22Rv1 (cell line): ENCODE measurements around the gene JUN.

ENCODE experiments used
- H3K27ac ChIP-seq: fragments of 450-650 bp; 2 replicates; pipeline ENCODE4 v1.5.1; 2017
- ZFX ChIP-seq: fragments of 450-650 bp; IDR thresholded peaks from 2 replicates; pipeline ENCODE4 v1.6.1; 2017; ENCODE audit warnings: antibody characterized with exemption, borderline replicate concordance
- TF ChIP-seq, protein P1 (sequence below): fragments of 450-650 bp; IDR thresholded peaks from 2 replicates; pipeline ENCODE4 v1.5.1; 2017; ENCODE audit warnings: mild to moderate bottlenecking

The JUN gene

DNA sequence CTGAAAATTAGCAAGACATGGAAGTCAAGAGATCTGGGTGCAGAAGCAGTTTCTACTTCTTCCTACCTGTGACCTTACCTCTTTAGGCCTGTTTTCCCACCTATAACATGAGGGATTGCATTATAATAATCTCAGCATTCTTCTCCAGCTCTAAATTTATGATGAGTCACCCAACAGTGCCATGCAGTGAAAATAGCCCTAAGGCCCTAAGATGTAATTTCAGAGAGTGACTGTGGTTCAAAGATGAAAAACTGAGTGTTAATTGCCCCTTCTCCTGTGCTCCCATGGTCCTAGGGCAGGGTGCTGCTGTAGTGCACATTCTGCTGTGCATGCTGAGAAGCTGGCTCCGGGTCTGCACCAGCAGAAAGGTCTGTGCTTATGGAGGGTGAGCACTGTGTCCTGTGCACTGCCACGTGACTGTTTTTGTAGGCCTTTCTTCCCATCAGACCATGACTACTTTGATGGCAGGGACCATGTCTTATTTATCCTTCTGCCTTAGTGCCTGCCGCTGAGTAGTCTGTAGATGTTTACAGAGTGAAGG is 29.7 kb downstream of the JUN start:
- H3K27ac ChIP-seq, result no peak overlapping the region
- TF ChIP-seq ZFX, result no peak
- TF ChIP-seq, protein P1, sequence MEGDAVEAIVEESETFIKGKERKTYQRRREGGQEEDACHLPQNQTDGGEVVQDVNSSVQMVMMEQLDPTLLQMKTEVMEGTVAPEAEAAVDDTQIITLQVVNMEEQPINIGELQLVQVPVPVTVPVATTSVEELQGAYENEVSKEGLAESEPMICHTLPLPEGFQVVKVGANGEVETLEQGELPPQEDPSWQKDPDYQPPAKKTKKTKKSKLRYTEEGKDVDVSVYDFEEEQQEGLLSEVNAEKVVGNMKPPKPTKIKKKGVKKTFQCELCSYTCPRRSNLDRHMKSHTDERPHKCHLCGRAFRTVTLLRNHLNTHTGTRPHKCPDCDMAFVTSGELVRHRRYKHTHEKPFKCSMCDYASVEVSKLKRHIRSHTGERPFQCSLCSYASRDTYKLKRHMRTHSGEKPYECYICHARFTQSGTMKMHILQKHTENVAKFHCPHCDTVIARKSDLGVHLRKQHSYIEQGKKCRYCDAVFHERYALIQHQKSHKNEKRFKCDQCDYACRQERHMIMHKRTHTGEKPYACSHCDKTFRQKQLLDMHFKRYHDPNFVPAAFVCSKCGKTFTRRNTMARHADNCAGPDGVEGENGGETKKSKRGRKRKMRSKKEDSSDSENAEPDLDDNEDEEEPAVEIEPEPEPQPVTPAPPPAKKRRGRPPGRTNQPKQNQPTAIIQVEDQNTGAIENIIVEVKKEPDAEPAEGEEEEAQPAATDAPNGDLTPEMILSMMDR, result no peak

GRCh38 chr1:58753431-58753866 is 30.4 kb downstream of the JUN start:
- TF ChIP-seq ZFX, result no peak
- TF ChIP-seq, protein P1, result no peak
- H3K27ac ChIP-seq, result no peak overlapping the region

DNA sequence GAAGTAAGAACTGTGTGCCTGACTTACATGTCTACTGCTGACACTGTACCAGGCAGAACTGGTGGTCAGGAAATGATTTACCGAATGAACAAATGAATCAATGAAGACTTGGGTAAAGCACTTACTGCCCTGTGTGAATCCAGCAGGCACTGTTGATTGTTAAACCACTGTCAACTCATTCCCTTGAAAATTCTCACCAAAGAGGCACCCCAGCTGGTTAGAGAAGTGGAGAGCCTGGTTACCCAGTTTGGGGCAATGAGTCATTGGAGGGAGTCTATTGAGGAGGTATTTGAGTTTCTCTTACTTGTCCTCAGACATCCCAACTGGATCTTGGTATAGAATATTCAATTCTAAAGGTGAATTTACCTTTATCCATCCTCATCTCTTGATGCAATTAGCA is 34.2 kb downstream of the JUN start:
- H3K27ac ChIP-seq, result no peak overlapping the region
- TF ChIP-seq, protein P1, result no peak
- no peak for TF ChIP-seq ZFX

- no peak overlapping the region for H3K27ac ChIP-seq
- TF ChIP-seq ZFX, result no peak
- TF ChIP-seq, protein P1, result no peak
Measured at GRCh38 chr1:58748666-58749065, 35.2 kb downstream of the JUN start.

- TF ChIP-seq, protein P1, result no peak
- TF ChIP-seq ZFX, result no peak
- no peak overlapping the region for H3K27ac ChIP-seq
Measured at GRCh38 chr1:58746757-58747156, 37.1 kb downstream of the JUN start.

DNA sequence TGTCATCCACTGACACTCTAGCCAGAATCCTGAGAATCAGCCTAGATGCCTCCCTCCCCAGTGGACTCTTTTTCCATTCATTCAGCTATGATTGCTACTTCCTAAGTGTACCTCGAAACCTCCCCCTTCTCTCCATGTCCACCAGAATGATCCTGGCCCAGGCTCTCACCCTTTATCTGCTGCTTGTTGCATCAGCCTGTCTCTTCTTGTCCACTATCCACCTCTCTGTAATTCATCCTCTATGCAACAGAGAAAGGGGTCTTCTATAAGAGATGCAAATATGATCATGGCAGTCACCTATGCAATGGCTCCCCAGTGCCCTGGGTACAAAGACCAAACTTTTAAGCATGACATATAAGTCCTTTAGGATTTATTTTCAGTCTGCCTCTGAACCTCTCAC is 37.7 kb downstream of the JUN start:
- H3K27ac ChIP-seq, result no peak overlapping the region
- TF ChIP-seq, protein P1, result no peak

DNA sequence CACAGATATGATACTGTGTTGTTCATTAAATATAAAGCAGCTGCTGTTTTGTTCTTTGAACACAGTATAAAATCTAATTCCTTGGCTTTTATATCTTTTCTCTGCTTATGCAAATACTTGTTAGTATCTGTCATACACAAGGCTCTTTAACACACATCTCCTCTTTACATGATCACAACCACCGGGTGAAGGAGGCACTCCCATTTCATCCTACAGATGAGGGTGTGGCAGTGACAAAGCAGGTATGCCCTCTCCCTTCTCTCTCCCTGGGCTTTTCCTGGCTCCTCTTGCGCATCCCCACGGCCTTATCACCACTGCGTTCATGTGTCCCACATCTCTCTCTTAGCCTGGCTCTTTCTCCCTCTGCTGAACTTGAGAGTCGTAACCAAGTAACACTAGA is 38.2 kb downstream of the JUN start:
- no peak for TF ChIP-seq ZFX
- TF ChIP-seq, protein P1, result no peak
- H3K27ac ChIP-seq, result no peak overlapping the region
